ENCODE measurements around the gene ESRRB. TPM values are rescaled to one million over a fixed set of nuclear protein-coding genes. Genes with fewer than 3 reads are reported as not detected.
A peak's percentile ranks its signal among the peaks of the same experiment; 100 is the strongest.

ESRRB gene
- total and polyA plus RNA-seq, 12 donors = 2.5 to 13.4 (median 7.0) TPM

DNA sequence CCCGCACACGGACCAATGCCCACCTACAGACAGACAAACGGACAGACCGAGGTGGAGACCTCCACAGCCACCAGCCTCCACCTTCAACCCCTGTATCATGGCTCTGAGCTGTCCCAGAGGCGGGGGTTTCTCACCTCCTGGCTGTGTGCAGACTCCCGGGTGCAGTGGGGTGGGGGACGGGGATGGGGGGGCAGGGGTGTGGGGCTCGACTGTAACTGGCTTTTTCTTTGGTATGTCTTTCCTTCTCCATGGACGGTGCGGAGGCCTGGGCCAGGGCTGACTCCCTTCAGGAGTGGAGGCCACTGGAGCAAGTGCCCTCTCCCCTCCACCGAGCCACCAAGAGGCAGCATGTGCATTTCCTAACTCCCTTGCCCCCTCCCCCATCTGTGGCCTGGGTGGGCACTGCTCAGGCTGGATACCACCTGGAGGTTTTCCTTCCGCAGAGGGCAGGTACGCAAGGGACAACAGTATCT, 122.6 kb downstream of the ESRRB start:
- Histone ChIP-seq H3K4me1 (peaks cover 0 to 14% (median 6%) of the 10 kb centered on the region in 9 donors), H3K4me3 (no peak overlapping the region), H3K27ac (no peak overlapping the region), H3K27me3 (no peaks in the 10 kb centered on the region), H3K36me3 (peaks cover 0 to 4% (median 0%) of the 10 kb centered on the region in 9 donors), H3K9me3 (no peaks in the 10 kb centered on the region)
- DNase-seq (no peak), ATAC-seq (no peak)
- TF ChIP-seq CTCF (IDR thresholded peaks at IDR 0.05) = no peak
- intact Hi-C loops (cut with DNase I) = no loop called here
- WGBS, 2 donors = 88 to 94% methylated on average over 13 of the region's 13 CpGs

DNA sequence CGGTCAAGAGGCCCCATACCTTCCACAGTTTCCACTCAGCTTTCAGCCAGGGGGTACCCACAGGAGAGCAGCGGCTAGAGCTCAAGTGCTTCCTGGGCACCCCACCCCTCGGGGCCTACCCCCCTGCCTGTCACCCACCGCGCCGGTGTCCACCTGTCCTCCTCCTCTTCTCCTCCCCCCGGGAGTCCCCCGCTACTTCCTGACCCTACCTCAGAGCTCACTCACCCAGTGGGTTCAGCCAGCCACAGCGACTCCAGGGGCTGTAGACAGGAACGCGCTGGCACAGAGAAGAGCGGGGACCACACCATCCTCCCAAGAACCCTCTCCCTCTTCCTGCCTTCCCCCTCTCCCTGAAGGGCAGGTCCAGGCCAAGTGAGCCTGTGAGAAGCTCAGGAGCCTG, 123.0 kb downstream of the ESRRB start:
- 94 to 96% methylated on average over 12 of the region's 12 CpGs for WGBS, 2 donors
- Histone ChIP-seq H3K4me3 (no peak overlapping the region), H3K9me3 (no peaks in the 10 kb centered on the region), H3K27me3 (no peaks in the 10 kb centered on the region), H3K36me3 (no peaks in the 10 kb centered on the region), H3K4me1 (peaks cover 0 to 14% (median 6%) of the 10 kb centered on the region in 9 donors), H3K27ac (no peak overlapping the region)
- no peak for TF ChIP-seq CTCF (IDR thresholded peaks at IDR 0.05)
- ATAC-seq (peak in 1 of 8 donors; percentile 35), DNase-seq (no peak)
- intact Hi-C loops (cut with DNase I) = no loop called here

DNA sequence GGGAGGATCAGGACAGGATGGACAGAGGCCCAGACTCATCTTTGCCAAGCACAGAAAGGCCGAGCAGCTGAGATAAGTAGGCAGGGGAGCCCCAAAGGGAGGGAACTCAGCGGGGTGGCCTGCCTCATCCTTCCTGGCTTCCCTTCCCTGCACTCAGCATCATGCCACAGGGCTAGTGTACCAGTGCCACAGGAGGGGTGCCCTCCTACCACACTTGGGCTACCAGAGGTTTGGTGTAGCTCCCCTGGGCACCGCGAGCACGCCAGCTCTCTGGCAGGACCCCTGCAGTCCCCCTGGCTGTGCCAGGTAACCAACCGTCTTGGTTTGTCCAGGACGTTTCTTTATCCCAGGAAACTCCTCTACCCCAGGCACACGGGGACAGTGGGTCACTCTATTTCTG, 123.5 kb downstream of the ESRRB start:
- no peaks in the 10 kb centered on the region for H3K36me3 ChIP-seq
- H3K9me3 ChIP-seq = no peaks in the 10 kb centered on the region
- H3K4me3 ChIP-seq = no peak overlapping the region
- H3K27me3 ChIP-seq = no peaks in the 10 kb centered on the region
- no peak for TF ChIP-seq CTCF (IDR thresholded peaks at IDR 0.05)
- H3K27ac ChIP-seq = no peak overlapping the region
- ATAC-seq (no peak), DNase-seq (no peak)
- WGBS, 2 donors = 88 to 89% methylated on average over 8 of the region's 8 CpGs
- peaks cover 0 to 14% (median 6%) of the 10 kb centered on the region in 9 donors for H3K4me1 ChIP-seq
- intact Hi-C loops (cut with DNase I) = no loop called here

- intact Hi-C loops (cut with DNase I) = no loop called here
- Histone ChIP-seq H3K27ac (no peak overlapping the region), H3K9me3 (no peaks in the 10 kb centered on the region), H3K4me3 (no peak overlapping the region), H3K4me1 (peaks cover 0 to 14% (median 6%) of the 10 kb centered on the region in 9 donors), H3K27me3 (no peaks in the 10 kb centered on the region), H3K36me3 (no peaks in the 10 kb centered on the region)
- WGBS, 2 donors = 48 to 52% methylated on average over 6 of the region's 6 CpGs
- DNase-seq (peak in 1 of 2 donors; percentile 30), ATAC-seq (peak in 5 of 8 donors; percentile 43 to 73 (median 48))
- no peak for TF ChIP-seq CTCF (IDR thresholded peaks at IDR 0.05)
Observed at GRCh38 chr14:76500011-76500410, 124.1 kb downstream of the ESRRB start.

Measured in heart right ventricle (tissue), 16 donors.